ENCODE results near the gene CD164L2. TPM values are rescaled to one million over a fixed set of nuclear protein-coding genes. Genes with fewer than 3 reads are reported as not detected.

Gene CD164L2
- total RNA-seq, 4 donors from 2014 or later: not detected

DNA sequence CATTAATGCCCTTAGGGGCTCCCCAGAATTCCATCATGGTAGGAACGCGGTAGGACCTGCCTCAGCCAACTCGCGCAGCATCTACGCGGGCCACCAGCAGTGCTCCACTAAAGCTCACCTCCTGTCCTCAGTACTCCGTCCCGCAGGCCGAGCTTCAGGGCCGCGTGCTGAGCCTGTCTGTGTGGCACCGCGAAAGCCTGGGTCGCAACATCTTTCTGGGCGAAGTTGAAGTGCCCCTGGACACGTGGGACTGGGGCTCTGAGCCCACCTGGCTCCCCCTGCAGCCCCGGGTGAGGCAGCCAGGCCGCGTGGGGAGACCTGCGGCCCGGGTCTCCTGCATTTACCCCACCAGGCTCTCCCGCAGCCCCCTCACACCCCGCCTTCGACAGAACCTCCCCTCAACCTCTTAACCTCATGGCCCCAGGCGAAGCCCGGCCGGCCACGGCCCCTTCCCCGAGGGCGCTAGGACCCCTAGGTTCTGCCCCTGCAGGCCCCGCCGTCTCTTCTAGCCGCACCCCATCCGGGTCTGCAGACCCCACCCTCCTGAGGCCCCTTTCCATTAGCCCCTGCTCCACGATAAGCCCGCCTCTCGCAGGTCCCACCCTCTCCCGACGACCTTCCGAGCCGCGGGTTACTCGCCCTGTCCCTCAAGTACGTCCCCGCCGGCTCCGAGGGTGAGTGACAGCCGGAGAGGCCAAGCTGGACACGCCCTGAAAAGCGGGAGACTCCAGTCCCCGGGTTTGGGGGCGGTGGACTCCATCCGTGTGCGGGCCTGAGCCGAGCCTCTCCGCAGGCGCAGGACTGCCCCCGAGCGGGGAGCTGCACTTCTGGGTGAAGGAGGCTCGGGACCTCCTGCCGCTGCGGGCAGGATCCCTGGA lies 32.2 kb downstream of the CD164L2 start:
- no peaks in the 10 kb centered on the region for H3K9me3 ChIP-seq
- peaks cover 4 to 22% of the 10 kb centered on the region in 2 donors for H3K4me1 ChIP-seq
- in situ Hi-C loops (cut with MboI; ENCODE audit: low sequenced_read_pairs in 4 of 4): no loop called here
- DNase-seq (no peak), ATAC-seq (peak in 1 of 2 donors; percentile 29)
- peaks cover 30 to 38% (median 31%) of the 10 kb centered on the region in 3 donors for H3K27me3 ChIP-seq
- intact Hi-C loops (cut with DNase I; ENCODE audit: low total_unique reads): no loop called here
- TF ChIP-seq POLR2A (IDR thresholded peaks at IDR 0.05): no peak
- TF ChIP-seq CTCF (IDR thresholded peaks at IDR 0.05 in 4 of 5, conservative IDR thresholded peaks at IDR 0.05 in 1 of 5): no peak
- peak overlapping the region in 3 of 4 donors; percentile 19 to 53 (median 43) for H3K4me3 ChIP-seq
- H3K27ac ChIP-seq: no peak overlapping the region
- H3K36me3 ChIP-seq: peaks cover 0 to 21% of the 10 kb centered on the region in 2 donors

- Histone ChIP-seq H3K4me3 (peak overlapping the region; percentile 41 to 53 (median 44)), H3K36me3 (peaks cover 0 to 12% of the 10 kb centered on the region in 2 donors), H3K27me3 (peaks cover 30 to 38% (median 31%) of the 10 kb centered on the region in 3 donors), H3K4me1 (peaks cover 4 to 22% of the 10 kb centered on the region in 2 donors), H3K9me3 (no peaks in the 10 kb centered on the region), H3K27ac (no peak overlapping the region)
- DNase-seq (no peak), ATAC-seq (peak; percentile 59 to 60)
- intact Hi-C loops (cut with DNase I; ENCODE audit: low total_unique reads) (no loop called here), in situ Hi-C loops (cut with MboI; ENCODE audit: low sequenced_read_pairs in 4 of 4) (no loop called here)
- no peak for TF ChIP-seq POLR2A (IDR thresholded peaks at IDR 0.05)
- TF ChIP-seq CTCF (IDR thresholded peaks at IDR 0.05 in 4 of 5, conservative IDR thresholded peaks at IDR 0.05 in 1 of 5): peak in 1 of 5 experiments; percentile 9
Observed at GRCh38 chr1:27349784-27350662, 33.1 kb downstream of the CD164L2 start.

DNA sequence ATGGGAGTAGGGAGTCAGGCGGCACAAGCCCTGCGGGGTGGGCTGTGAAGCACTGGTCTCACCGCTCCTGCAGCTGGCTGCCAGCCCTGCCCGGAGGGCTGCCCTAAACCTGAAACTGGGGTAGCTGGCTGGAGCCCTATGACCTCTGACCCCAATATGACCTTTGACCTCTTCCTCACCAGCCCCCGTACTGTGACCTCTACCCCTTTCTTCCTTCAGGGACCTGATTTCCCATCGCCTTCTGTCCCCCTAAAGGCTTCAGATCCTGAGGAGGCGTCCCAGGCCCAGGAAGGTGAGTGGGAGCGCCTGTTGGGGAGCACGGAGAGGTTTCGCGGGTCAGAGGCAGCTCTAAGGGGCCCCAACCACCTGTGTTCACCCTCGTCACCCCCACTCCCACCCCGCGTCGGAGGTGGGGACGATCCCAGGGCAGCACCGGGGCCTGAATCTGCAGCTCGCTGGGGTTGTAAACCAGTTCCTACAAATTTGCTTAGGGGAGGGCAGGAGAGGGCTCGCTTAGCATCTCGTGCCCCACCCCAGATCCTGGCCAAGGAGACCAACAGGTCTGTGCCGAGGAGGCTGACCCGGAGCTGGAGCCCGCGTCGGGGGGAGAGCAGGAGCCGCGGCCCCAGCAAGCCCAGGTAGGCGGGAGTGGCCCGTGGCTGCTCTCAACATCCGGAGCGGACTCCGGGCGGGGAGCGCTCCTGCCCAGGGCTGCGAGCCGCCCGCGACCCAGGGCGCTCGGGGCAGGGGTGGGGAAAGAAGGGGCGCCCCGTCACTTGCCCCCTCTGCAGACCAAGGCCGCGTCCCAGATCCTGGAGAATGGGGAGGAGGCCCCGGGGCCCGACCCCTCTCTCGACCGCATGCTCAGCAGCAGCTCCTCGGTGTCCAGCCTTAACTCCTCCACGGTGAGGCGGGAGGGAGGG lies 34.0 kb downstream of the CD164L2 start:
- peaks cover 30 to 38% (median 31%) of the 10 kb centered on the region in 3 donors for H3K27me3 ChIP-seq
- peaks cover 0 to 9% of the 10 kb centered on the region in 2 donors for H3K36me3 ChIP-seq
- H3K4me1 ChIP-seq: peaks cover 4 to 22% of the 10 kb centered on the region in 2 donors
- no peak overlapping the region for H3K27ac ChIP-seq
- no peaks in the 10 kb centered on the region for H3K9me3 ChIP-seq
- TF ChIP-seq POLR2A (IDR thresholded peaks at IDR 0.05): no peak
- TF ChIP-seq CTCF (IDR thresholded peaks at IDR 0.05 in 4 of 5, conservative IDR thresholded peaks at IDR 0.05 in 1 of 5): no peak
- ATAC-seq: peak; percentile 19 to 24
- intact Hi-C loops (cut with DNase I; ENCODE audit: low total_unique reads) (no loop called here), in situ Hi-C loops (cut with MboI; ENCODE audit: low sequenced_read_pairs in 4 of 4) (no loop called here)
- peak overlapping the region; percentile 41 to 53 (median 44) for H3K4me3 ChIP-seq
- no peak for DNase-seq

GRCh38 chr1:27346991-27347624 lies 36.0 kb downstream of the CD164L2 start:
- DNase-seq (no peak), ATAC-seq (no peak)
- intact Hi-C loops (cut with DNase I; ENCODE audit: low total_unique reads): no loop called here
- Histone ChIP-seq H3K36me3 (no peaks in the 10 kb centered on the region), H3K27ac (no peak overlapping the region), H3K27me3 (peaks cover 30 to 38% (median 31%) of the 10 kb centered on the region in 3 donors), H3K4me1 (peaks cover 4 to 22% of the 10 kb centered on the region in 2 donors), H3K4me3 (no peak overlapping the region), H3K9me3 (no peaks in the 10 kb centered on the region)
- no peak for TF ChIP-seq POLR2A (IDR thresholded peaks at IDR 0.05)
- TF ChIP-seq CTCF (IDR thresholded peaks at IDR 0.05 in 4 of 5, conservative IDR thresholded peaks at IDR 0.05 in 1 of 5): no peak
- in situ Hi-C loops (cut with MboI; ENCODE audit: low sequenced_read_pairs in 4 of 4): no loop called here

Measured in gastrocnemius medialis (tissue), 4 donors.